Measurements from ENCODE around the gene ENKUR. TPM values are rescaled to one million over a fixed set of nuclear protein-coding genes. Genes with fewer than 3 reads are reported as not detected.

Gene ENKUR
- total RNA-seq, 1 experiment from 2014 or later: 0.32 TPM

DNA sequence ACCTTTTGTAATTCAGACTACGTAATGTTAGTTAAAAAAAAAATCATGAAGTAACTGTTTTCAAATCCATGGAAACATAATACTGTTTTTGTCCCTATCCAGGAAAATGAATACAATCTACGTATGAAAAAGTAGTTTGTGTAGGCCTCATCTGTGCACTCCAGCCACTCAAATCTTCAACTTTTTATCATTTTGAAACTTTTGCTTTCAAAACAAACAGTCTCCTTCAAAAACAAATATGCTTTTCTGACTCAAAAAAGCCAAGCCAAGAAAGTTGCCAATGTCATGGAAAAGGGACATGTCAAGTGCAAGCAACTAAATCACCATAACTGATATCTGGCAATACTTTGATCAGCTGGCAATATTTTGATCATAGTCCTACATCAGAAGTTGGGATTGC is 13.6 kb upstream of the ENKUR start:
- Histone ChIP-seq H3K36me3 (ENCODE audit: control insufficient read depth in 1 of 2, insufficient read depth in 2 of 2, low read length in 2 of 2) (no peaks in the 10 kb centered on the region), H3K27ac (ENCODE audit: low read depth, low read length) (no peak overlapping the region), H4K20me1 (ENCODE audit: insufficient read depth) (no peaks in the 10 kb centered on the region), H3K4me2 (ENCODE audit: low read length) (no peak overlapping the region), H3K9me3 (ENCODE audit: control insufficient read depth in 1 of 2, insufficient read depth in 1 of 2, low read depth in 1 of 2, low read length in 2 of 2) (no peaks in the 10 kb centered on the region), H3K27me3 (ENCODE audit: insufficient read depth, low read length) (no peaks in the 10 kb centered on the region), H3K9ac (ENCODE audit: low read length) (no peak overlapping the region), H2AFZ (ENCODE audit: low read depth, low read length, poor library complexity, severe bottlenecking) (no peak overlapping the region), H3K4me3 (replicated peaks in 1 of 2; ENCODE audit: low read depth in 1 of 2, low read length in 2 of 2) (no peak overlapping the region), H3K9me2 (ENCODE audit: insufficient read depth) (no peaks in the 10 kb centered on the region), H3K79me2 (ENCODE audit: insufficient read depth, low read length) (no peaks in the 10 kb centered on the region), H3K4me1 (ENCODE audit: control insufficient read depth in 1 of 2, insufficient read depth in 2 of 2, low read length in 2 of 2) (peaks cover 0 to 8% of the 10 kb centered on the region in 2 experiments; a peak in 2 of 4 replicates)
- DNase-seq (ENCODE audit: low read depth, low spot score) (no peak), ATAC-seq (no peak)
- CTCF ChIA-PET: no interaction called here
- TF ChIP-seq SRF (IDR thresholded peaks at IDR 0.05; ENCODE audit: low read depth) (no peak), POLR2A (IDR thresholded peaks at IDR 0.05; ENCODE audit: borderline replicate concordance, extremely low read depth, insufficient read depth, insufficient read length) (no peak)
- RAD21 ChIA-PET (ENCODE audit: low non-redundant PET in 1 of 2, low total read pairs in 2 of 2, uncharacterized antibody in 2 of 2, unreplicated experiment in 2 of 2): no interaction called here
- BruUV-seq (replicated peaks): no TSS peak
- POLR2A ChIA-PET: no interaction called here
- intact Hi-C loops (cut with micrococcal nuclease): loop anchor here (10.0 kb wide), 1 partner anchor 195 kb away; no protein-coding TSS in a partner anchor

DNA sequence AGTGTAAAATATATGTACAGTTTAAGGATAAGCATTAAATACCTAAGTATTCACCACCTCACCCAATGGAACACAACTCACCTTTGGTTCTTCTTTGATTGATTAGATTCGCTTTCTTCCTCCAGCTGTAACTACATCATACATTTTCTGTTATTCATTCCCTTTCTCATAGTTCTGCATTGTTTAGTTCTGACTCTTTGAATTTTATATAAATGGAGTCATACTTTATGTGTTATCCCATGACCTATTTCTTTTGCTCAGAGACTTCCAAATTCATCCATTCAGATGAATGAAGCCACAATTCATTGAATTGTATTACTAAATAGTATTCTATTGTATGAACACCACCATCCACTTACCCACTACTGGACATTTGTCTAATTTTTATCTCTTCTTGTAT is 12.8 kb upstream of the ENKUR start:
- intact Hi-C loops (cut with micrococcal nuclease): loop anchor here (10.0 kb wide), 1 partner anchor 196 kb away; no protein-coding TSS in a partner anchor
- Histone ChIP-seq H3K9me3 (ENCODE audit: control insufficient read depth in 1 of 2, insufficient read depth in 1 of 2, low read depth in 1 of 2, low read length in 2 of 2) (no peaks in the 10 kb centered on the region), H2AFZ (ENCODE audit: low read depth, low read length, poor library complexity, severe bottlenecking) (no peak overlapping the region), H3K36me3 (ENCODE audit: control insufficient read depth in 1 of 2, insufficient read depth in 2 of 2, low read length in 2 of 2) (no peaks in the 10 kb centered on the region), H3K4me3 (replicated peaks in 1 of 2; ENCODE audit: low read depth in 1 of 2, low read length in 2 of 2) (no peak overlapping the region), H3K27ac (ENCODE audit: low read depth, low read length) (no peak overlapping the region), H3K9ac (ENCODE audit: low read length) (no peak overlapping the region), H3K27me3 (ENCODE audit: insufficient read depth, low read length) (no peaks in the 10 kb centered on the region), H3K79me2 (ENCODE audit: insufficient read depth, low read length) (no peaks in the 10 kb centered on the region), H3K4me1 (ENCODE audit: control insufficient read depth in 1 of 2, insufficient read depth in 2 of 2, low read length in 2 of 2) (peaks cover 0 to 8% of the 10 kb centered on the region in 2 experiments; a peak in 2 of 4 replicates), H3K4me2 (ENCODE audit: low read length) (no peak overlapping the region), H4K20me1 (ENCODE audit: insufficient read depth) (no peaks in the 10 kb centered on the region), H3K9me2 (ENCODE audit: insufficient read depth) (no peaks in the 10 kb centered on the region)
- no peak for ATAC-seq
- no peak for DNase-seq (ENCODE audit: low read depth, low spot score)
- CTCF ChIA-PET: interaction anchor here (1.1 kb wide), 1 partner anchor 53 kb away, joined by 3 read pairs; no protein-coding TSS in a partner anchor
- TF ChIP-seq EZH2phosphoT487 (IDR thresholded peaks at IDR 0.05; ENCODE audit: borderline replicate concordance) (no peak), CEBPB (IDR thresholded peaks at IDR 0.05; ENCODE audit: low read depth) (no peak), SRF (IDR thresholded peaks at IDR 0.05; ENCODE audit: low read depth) (no peak), YY1 (IDR thresholded peaks at IDR 0.05; ENCODE audit: extremely low read depth, insufficient replicate concordance, low read depth, low read length) (no peak)
- TF ChIP-seq, protein P1, sequence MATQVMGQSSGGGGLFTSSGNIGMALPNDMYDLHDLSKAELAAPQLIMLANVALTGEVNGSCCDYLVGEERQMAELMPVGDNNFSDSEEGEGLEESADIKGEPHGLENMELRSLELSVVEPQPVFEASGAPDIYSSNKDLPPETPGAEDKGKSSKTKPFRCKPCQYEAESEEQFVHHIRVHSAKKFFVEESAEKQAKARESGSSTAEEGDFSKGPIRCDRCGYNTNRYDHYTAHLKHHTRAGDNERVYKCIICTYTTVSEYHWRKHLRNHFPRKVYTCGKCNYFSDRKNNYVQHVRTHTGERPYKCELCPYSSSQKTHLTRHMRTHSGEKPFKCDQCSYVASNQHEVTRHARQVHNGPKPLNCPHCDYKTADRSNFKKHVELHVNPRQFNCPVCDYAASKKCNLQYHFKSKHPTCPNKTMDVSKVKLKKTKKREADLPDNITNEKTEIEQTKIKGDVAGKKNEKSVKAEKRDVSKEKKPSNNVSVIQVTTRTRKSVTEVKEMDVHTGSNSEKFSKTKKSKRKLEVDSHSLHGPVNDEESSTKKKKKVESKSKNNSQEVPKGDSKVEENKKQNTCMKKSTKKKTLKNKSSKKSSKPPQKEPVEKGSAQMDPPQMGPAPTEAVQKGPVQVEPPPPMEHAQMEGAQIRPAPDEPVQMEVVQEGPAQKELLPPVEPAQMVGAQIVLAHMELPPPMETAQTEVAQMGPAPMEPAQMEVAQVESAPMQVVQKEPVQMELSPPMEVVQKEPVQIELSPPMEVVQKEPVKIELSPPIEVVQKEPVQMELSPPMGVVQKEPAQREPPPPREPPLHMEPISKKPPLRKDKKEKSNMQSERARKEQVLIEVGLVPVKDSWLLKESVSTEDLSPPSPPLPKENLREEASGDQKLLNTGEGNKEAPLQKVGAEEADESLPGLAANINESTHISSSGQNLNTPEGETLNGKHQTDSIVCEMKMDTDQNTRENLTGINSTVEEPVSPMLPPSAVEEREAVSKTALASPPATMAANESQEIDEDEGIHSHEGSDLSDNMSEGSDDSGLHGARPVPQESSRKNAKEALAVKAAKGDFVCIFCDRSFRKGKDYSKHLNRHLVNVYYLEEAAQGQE (IDR thresholded peaks at IDR 0.05; ENCODE audit: low read depth): no peak
- TF ChIP-seq, protein P2, sequence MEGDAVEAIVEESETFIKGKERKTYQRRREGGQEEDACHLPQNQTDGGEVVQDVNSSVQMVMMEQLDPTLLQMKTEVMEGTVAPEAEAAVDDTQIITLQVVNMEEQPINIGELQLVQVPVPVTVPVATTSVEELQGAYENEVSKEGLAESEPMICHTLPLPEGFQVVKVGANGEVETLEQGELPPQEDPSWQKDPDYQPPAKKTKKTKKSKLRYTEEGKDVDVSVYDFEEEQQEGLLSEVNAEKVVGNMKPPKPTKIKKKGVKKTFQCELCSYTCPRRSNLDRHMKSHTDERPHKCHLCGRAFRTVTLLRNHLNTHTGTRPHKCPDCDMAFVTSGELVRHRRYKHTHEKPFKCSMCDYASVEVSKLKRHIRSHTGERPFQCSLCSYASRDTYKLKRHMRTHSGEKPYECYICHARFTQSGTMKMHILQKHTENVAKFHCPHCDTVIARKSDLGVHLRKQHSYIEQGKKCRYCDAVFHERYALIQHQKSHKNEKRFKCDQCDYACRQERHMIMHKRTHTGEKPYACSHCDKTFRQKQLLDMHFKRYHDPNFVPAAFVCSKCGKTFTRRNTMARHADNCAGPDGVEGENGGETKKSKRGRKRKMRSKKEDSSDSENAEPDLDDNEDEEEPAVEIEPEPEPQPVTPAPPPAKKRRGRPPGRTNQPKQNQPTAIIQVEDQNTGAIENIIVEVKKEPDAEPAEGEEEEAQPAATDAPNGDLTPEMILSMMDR (IDR thresholded peaks at IDR 0.05 in 2 of 3, conservative IDR thresholded peaks at IDR 0.05 in 1 of 3; ENCODE audit: borderline replicate concordance in 1 of 3, insufficient read depth in 1 of 3, low read depth in 2 of 3, low read length in 2 of 3): no peak
- RAD21 ChIA-PET (ENCODE audit: low non-redundant PET in 1 of 2, low total read pairs in 2 of 2, uncharacterized antibody in 2 of 2, unreplicated experiment in 2 of 2): no interaction called here
- POLR2A ChIA-PET: no interaction called here
- no TSS peak for BruUV-seq (replicated peaks)

All from HCT116 (cell line).